ENCODE data around the gene CLTCL1. TPM values are rescaled to one million over a fixed set of nuclear protein-coding genes. Genes with fewer than 3 reads are reported as not detected.

CLTCL1 gene
- total and polyA plus RNA-seq, 9 of the 15 experiments (the other 6 are each of a cell fraction or from before 2014, with no cell fraction given), result 1.1 to 11.7 (median 5.0) TPM

- TF ChIP-seq CHD7 (IDR thresholded peaks at IDR 0.05; ENCODE audit: low read depth, low read length) (no peak), SMARCA5 (IDR thresholded peaks at IDR 0.05) (no peak), ZNF609 (CRISPR knock-in tag; IDR thresholded peaks at IDR 0.05; ENCODE audit: borderline replicate concordance) (no peak), EGR1 (conservative IDR thresholded peaks at IDR 0.05) (no peak), HMG20A (CRISPR knock-in tag; conservative IDR thresholded peaks at IDR 0.05) (no peak), AFF4 (CRISPR knock-in tag; IDR thresholded peaks at IDR 0.05) (no peak)
Observed at GRCh38 chr22:19290400-19291217, 910 bp downstream of the CLTCL1 start (continued).
